RWPE2 (cell line): ENCODE measurements around the gene HEPACAM.
A peak's percentile ranks its signal among the peaks of the same experiment; 100 is the strongest.
"Not testable (repeated sequence)": the region's sequence is repeated elsewhere in the genome, so short reads cannot be mapped to it uniquely, and the experiment has no call there.

Source experiments
- ATAC-seq: fragments of 200-7000 bp; cut with Tn5 transposase; 3 replicates; pipeline ENCODE4 v1.9.1; 2021; ENCODE audit warnings: low read depth
- DNase-seq: peaks from one replicate; pipeline ENCODE4 v3.0.0-alpha.2; 2020; ENCODE audit warnings: low spot score
- H3K27ac ChIP-seq: fragments of 450-650 bp; 2 replicates; pipeline ENCODE4 v1.5.1; 2017; ENCODE audit warnings: mild to moderate bottlenecking; ENCODE audit not compliant: poor library complexity, severe bottlenecking
- H3K27me3 ChIP-seq: fragments of 250-450 bp; sonication (Bioruptor Pico); 2 replicates; pipeline ENCODE4 v1.5.1; 2021; ENCODE audit warnings: mild to moderate bottlenecking, moderate library complexity; ENCODE audit not compliant: insufficient read depth, poor library complexity, severe bottlenecking
- H3K36me3 ChIP-seq: fragments of 250-450 bp; sonication (Bioruptor Pico); 2 replicates; pipeline ENCODE4 v1.5.1; 2020; ENCODE audit warnings: low read depth, mild to moderate bottlenecking, moderate library complexity
- H3K4me1 ChIP-seq: fragments of 250-450 bp; sonication (Bioruptor Pico); 2 replicates; pipeline ENCODE4 v1.5.1; 2021; ENCODE audit warnings: mild to moderate bottlenecking, moderate library complexity; ENCODE audit not compliant: insufficient read depth, poor library complexity, severe bottlenecking
- H3K4me3 ChIP-seq: fragments of 250-450 bp; sonication (Bioruptor Pico); 2 replicates; pipeline ENCODE4 v1.5.1; 2021; ENCODE audit warnings: mild to moderate bottlenecking, moderate library complexity; ENCODE audit not compliant: severe bottlenecking
- H3K9me3 ChIP-seq: fragments of 250-450 bp; sonication (Bioruptor Pico); 2 replicates; pipeline ENCODE4 v1.5.1; 2021; ENCODE audit warnings: mild to moderate bottlenecking, moderate library complexity; ENCODE audit not compliant: severe bottlenecking
- CTCF ChIP-seq: fragments of 450-650 bp; IDR thresholded peaks from one replicate; pipeline ENCODE4 v1.5.1; 2017; ENCODE audit warnings: mild to moderate bottlenecking, moderate library complexity; ENCODE audit not compliant: poor library complexity, severe bottlenecking

The HEPACAM gene

GRCh38 chr11:124978316-124978715, 42.5 kb upstream of the HEPACAM start:
- no peak overlapping the region for H3K4me3 ChIP-seq
- no peak for TF ChIP-seq CTCF
- no peak for ATAC-seq

GRCh38 chr11:124977006-124977405, 41.2 kb upstream of the HEPACAM start:
- H3K36me3 ChIP-seq = peaks cover 16% of the 10 kb centered on the region
- H3K4me3 ChIP-seq = no peak overlapping the region
- H3K27ac ChIP-seq = no peak overlapping the region
- no peak for TF ChIP-seq CTCF
- H3K27me3 ChIP-seq = no peaks in the 10 kb centered on the region
- ATAC-seq = no peak
- H3K9me3 ChIP-seq = no peaks in the 10 kb centered on the region
- DNase-seq = no peak
- H3K4me1 ChIP-seq = peaks cover 2% of the 10 kb centered on the region

More at GRCh38 chr11:124978316-124978715, 42.5 kb upstream of the HEPACAM start:
- no peak for DNase-seq
- Histone ChIP-seq H3K9me3 (no peaks in the 10 kb centered on the region), H3K36me3 (peaks cover 14% of the 10 kb centered on the region; the same call in 1 of the 2 replicates), H3K4me1 (no peaks in the 10 kb centered on the region), H3K27ac (no peak overlapping the region), H3K27me3 (no peaks in the 10 kb centered on the region)

- Histone ChIP-seq H3K27ac (no peak overlapping the region), H3K27me3 (no peaks in the 10 kb centered on the region), H3K4me3 (no peak overlapping the region), H3K9me3 (no peaks in the 10 kb centered on the region), H3K36me3 (peaks cover 18% of the 10 kb centered on the region), H3K4me1 (peaks cover 5% of the 10 kb centered on the region)
- DNase-seq (no peak), ATAC-seq (no peak)
- TF ChIP-seq CTCF = no peak
Observed at GRCh38 chr11:124976531-124976930, 40.7 kb upstream of the HEPACAM start.

GRCh38 chr11:124971810-124972209, 36.0 kb upstream of the HEPACAM start:
- no peak for DNase-seq
- Histone ChIP-seq H3K27ac (no peak overlapping the region), H3K4me3 (no peak overlapping the region), H3K9me3 (no peaks in the 10 kb centered on the region), H3K4me1 (peaks cover 5% of the 10 kb centered on the region), H3K36me3 (peaks cover 6% of the 10 kb centered on the region), H3K27me3 (no peaks in the 10 kb centered on the region)
- TF ChIP-seq CTCF = no peak
- ATAC-seq = no peak

- DNase-seq = no peak
- Histone ChIP-seq H3K27me3 (no peaks in the 10 kb centered on the region), H3K9me3 (no peaks in the 10 kb centered on the region), H3K4me3 (no peak overlapping the region), H3K4me1 (peaks cover 5% of the 10 kb centered on the region), H3K36me3 (peaks cover 6% of the 10 kb centered on the region; the same call in 1 of the 2 replicates), H3K27ac (no peak overlapping the region)
- TF ChIP-seq CTCF = peak; percentile 41
- ATAC-seq = peak; percentile 88
Observed at GRCh38 chr11:124970925-124971324, 35.1 kb upstream of the HEPACAM start.

GRCh38 chr11:124968197-124968596, 32.4 kb upstream of the HEPACAM start:
- not testable (repeated sequence) for ATAC-seq, H3K27ac ChIP-seq, H3K9me3 ChIP-seq, H3K36me3 ChIP-seq, H3K4me1 ChIP-seq, DNase-seq, H3K27me3 ChIP-seq, H3K4me3 ChIP-seq
